MCF 10A (cell line): ENCODE measurements around the gene TSPAN4. TPM values are rescaled to one million over a fixed set of nuclear protein-coding genes. Genes with fewer than 3 reads are reported as not detected.

Experiments
- BruUV-seq: library from RNA; stranded (reverse); fragments of 400-500 nt; replicated peaks from 2 replicates; lab custom pipeline; 2021; lab: Mats Ljungman, UMichigan
- CTCF ChIA-PET: fragments of 300-600 bp; sonication (Branson Sonifier 250); formaldehyde crosslinking; extraction: SDS; loops from one replicate; lab custom pipeline; 2021; ENCODE audit warnings: antibody characterized with exemption, inconsistent platforms; lab: Yijun Ruan, JAX
- POLR2A ChIA-PET: fragments of 300-600, 350-650 bp; sonication (Branson Sonifier 250); formaldehyde crosslinking; extraction: SDS; loops from one replicate; lab custom pipeline; 2020; ENCODE audit warnings: antibody characterized with exemption, inconsistent platforms; lab: Yijun Ruan, JAX
- DNase-seq: peaks from one replicate; pipeline ENCODE4 v3.0.0-alpha.2; 2018; ENCODE audit not compliant: unreplicated experiment
- H3K27ac Mint-ChIP-seq: one replicate; pipeline ENCODE4 v1.8.0; 2022; ENCODE audit warnings: mild to moderate bottlenecking, low read depth, mixed read lengths; ENCODE audit not compliant: unreplicated experiment
- H3K27me3 Mint-ChIP-seq: one replicate; pipeline ENCODE4 v1.8.0; 2022; ENCODE audit warnings: mixed read lengths; ENCODE audit not compliant: insufficient read depth, unreplicated experiment
- H3K36me3 Mint-ChIP-seq: one replicate; pipeline ENCODE4 v1.8.0; 2022; ENCODE audit warnings: mild to moderate bottlenecking, moderate library complexity, mixed read lengths; ENCODE audit not compliant: insufficient read depth, unreplicated experiment
- H3K4me1 Mint-ChIP-seq: one replicate; pipeline ENCODE4 v1.8.0; 2022; ENCODE audit warnings: mixed read lengths; ENCODE audit not compliant: insufficient read depth, unreplicated experiment
- H3K4me3 Mint-ChIP-seq: one replicate; pipeline ENCODE4 v1.8.0; 2022; ENCODE audit warnings: mild to moderate bottlenecking, moderate library complexity, mixed read lengths; ENCODE audit not compliant: unreplicated experiment
- H3K9me3 Mint-ChIP-seq: one replicate; pipeline ENCODE4 v1.8.0; 2022; ENCODE audit warnings: mixed read lengths; ENCODE audit not compliant: unreplicated experiment
- intact Hi-C: fragments of 100-400 bp; cut with micrococcal nuclease; formaldehyde crosslinking; loops from 2 replicates; pipeline ENCODE4 v1.14.1; 2022
- total RNA-seq: library from RNA; stranded (reverse); gene quantifications from 2 replicates; pipeline ENCODE4 v1.2.3, GENCODE V29; 2022
- TF ChIP-seq, protein P1 (sequence below): fragments of 200-600 bp; IDR thresholded peaks from one replicate; pipeline ENCODE4 v1.8.0; 2022; ENCODE audit warnings: antibody characterized with exemption, mild to moderate bottlenecking; ENCODE audit not compliant: unreplicated experiment

Gene TSPAN4
- total RNA-seq, 1 experiment from 2014 or later: 148 TPM

DNA sequence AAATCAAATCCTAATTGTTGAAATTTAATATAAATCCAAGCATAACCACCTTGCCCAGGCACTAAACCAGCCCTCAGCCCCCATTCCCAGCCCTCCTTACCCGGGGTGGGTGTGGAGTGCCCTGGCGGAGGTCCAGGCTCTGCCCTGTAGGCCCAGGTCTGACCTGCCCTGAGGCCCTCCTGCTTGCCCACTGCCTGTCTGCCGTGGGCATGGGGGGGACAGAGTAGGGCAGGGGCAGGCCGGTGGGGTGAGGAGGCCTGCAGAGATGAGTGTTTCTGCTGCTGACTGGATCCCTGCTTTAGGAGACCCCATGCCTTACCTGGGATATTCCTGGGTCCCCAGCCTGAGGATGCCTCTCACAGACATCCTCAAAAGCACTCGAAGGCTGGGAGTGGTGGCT is 71.6 kb downstream of the TSPAN4 start:
- no peaks in the 10 kb centered on the region for H3K27me3 Mint-ChIP-seq
- intact Hi-C loops: no loop called here
- no TSS peak for BruUV-seq
- ChIA-PET POLR2A (interaction anchor here (0.8 kb wide), 1 partner anchor 18 kb away, joined by 3 read pairs; no protein-coding TSS in a partner anchor), CTCF (interaction anchor here (1.2 kb wide), 1 partner anchor 11 kb away, joined by 3 read pairs; no protein-coding TSS in a partner anchor)
- TF ChIP-seq, protein P1, sequence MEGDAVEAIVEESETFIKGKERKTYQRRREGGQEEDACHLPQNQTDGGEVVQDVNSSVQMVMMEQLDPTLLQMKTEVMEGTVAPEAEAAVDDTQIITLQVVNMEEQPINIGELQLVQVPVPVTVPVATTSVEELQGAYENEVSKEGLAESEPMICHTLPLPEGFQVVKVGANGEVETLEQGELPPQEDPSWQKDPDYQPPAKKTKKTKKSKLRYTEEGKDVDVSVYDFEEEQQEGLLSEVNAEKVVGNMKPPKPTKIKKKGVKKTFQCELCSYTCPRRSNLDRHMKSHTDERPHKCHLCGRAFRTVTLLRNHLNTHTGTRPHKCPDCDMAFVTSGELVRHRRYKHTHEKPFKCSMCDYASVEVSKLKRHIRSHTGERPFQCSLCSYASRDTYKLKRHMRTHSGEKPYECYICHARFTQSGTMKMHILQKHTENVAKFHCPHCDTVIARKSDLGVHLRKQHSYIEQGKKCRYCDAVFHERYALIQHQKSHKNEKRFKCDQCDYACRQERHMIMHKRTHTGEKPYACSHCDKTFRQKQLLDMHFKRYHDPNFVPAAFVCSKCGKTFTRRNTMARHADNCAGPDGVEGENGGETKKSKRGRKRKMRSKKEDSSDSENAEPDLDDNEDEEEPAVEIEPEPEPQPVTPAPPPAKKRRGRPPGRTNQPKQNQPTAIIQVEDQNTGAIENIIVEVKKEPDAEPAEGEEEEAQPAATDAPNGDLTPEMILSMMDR: no peak
- H3K4me1 Mint-ChIP-seq: peaks cover 6% of the 10 kb centered on the region
- H3K27ac Mint-ChIP-seq: no peak overlapping the region
- DNase-seq: no peak
- H3K36me3 Mint-ChIP-seq: no peaks in the 10 kb centered on the region
- no peaks in the 10 kb centered on the region for H3K9me3 Mint-ChIP-seq
- no peak overlapping the region for H3K4me3 Mint-ChIP-seq

- POLR2A ChIA-PET: interaction anchor here (0.7 kb wide), 1 partner anchor 10 kb away, joined by 3 read pairs; no protein-coding TSS in a partner anchor
- TF ChIP-seq, protein P1: no peak
- no peak for DNase-seq
- CTCF ChIA-PET: interaction anchor here (0.9 kb wide), 1 partner anchor 1487 kb away, joined by 3 read pairs; no protein-coding TSS in a partner anchor
- H3K9me3 Mint-ChIP-seq: no peaks in the 10 kb centered on the region
- no peaks in the 10 kb centered on the region for H3K27me3 Mint-ChIP-seq
- intact Hi-C loops: no loop called here
- H3K4me3 Mint-ChIP-seq: no peak overlapping the region
- H3K27ac Mint-ChIP-seq: no peak overlapping the region
- H3K36me3 Mint-ChIP-seq: no peaks in the 10 kb centered on the region
- peaks cover 5% of the 10 kb centered on the region for H3K4me1 Mint-ChIP-seq
- no TSS peak for BruUV-seq
Observed at GRCh38 chr11:914747-915501, 72.3 kb downstream of the TSPAN4 start.

Other genes with a start within 250 kb of the TSPAN4 start
- 7.7 and 9.5 TPM in 2 replicates for gene IRF7, start 226.9 kb upstream of the TSPAN4 start, total RNA-seq
- not detected in 2 replicates for gene CDHR5, start 217.9 kb upstream of the TSPAN4 start, total RNA-seq
- not detected in 2 replicates for gene SCT, start 215.7 kb upstream of the TSPAN4 start, total RNA-seq
- gene DRD4, start 205.6 kb upstream of the TSPAN4 start, total RNA-seq: 0.44 and 1.3 TPM in 2 replicates
- gene DEAF1, start 147.6 kb upstream of the TSPAN4 start, total RNA-seq: 46.8 and 54.1 TPM in 2 replicates
- gene TMEM80, start 147.0 kb upstream of the TSPAN4 start, total RNA-seq: 12.2 and 12.8 TPM in 2 replicates
- 109 and 119 TPM in 2 replicates for gene EPS8L2, start 136.6 kb upstream of the TSPAN4 start, total RNA-seq
- 93.8 and 137 TPM in 2 replicates for gene TALDO1, start 95.4 kb upstream of the TSPAN4 start, total RNA-seq
- 54.6 and 67.7 TPM in 2 replicates for gene GATD1, start 65.4 kb upstream of the TSPAN4 start, total RNA-seq
- gene CEND1, start 52.8 kb upstream of the TSPAN4 start, total RNA-seq: not detected in 2 replicates
- gene SLC25A22, start 44.6 kb upstream of the TSPAN4 start, total RNA-seq: 34.0 and 36.5 TPM in 2 replicates
- 15.8 and 22.1 TPM in 2 replicates for gene PIDD1, start 37.6 kb upstream of the TSPAN4 start, total RNA-seq
- 1,886 and 2,142 TPM in 2 replicates for gene RPLP2, start 32.9 kb upstream of the TSPAN4 start, total RNA-seq
- 100 and 112 TPM in 2 replicates for gene PNPLA2, start 23.9 kb upstream of the TSPAN4 start, total RNA-seq
- 1.2 and 1.9 TPM in 2 replicates for gene CRACR2B, start 14.9 kb upstream of the TSPAN4 start, total RNA-seq
- gene CD151, start 9.9 kb upstream of the TSPAN4 start, total RNA-seq: 404 and 412 TPM in 2 replicates
- 96.9 and 118 TPM in 2 replicates for gene POLR2L, start 323 bp upstream of the TSPAN4 start, total RNA-seq
- 82.1 and 94.8 TPM in 2 replicates for gene CHID1, start 68.0 kb downstream of the TSPAN4 start, total RNA-seq
- 70.5 and 70.6 TPM in 2 replicates for gene AP2A2, start 83.0 kb downstream of the TSPAN4 start, total RNA-seq
- not detected in 2 replicates for gene MUC6, start 193.9 kb downstream of the TSPAN4 start, total RNA-seq
- gene MUC2, start 232.0 kb downstream of the TSPAN4 start, total RNA-seq: 0.02 TPM in 2 replicates